NCI-H1092 treated with DMSO at 0.1 percent for 48 hours (cell line): ENCODE measurements around the gene TSC22D1.

ENCODE experiments used
- DNase-seq: peaks from one replicate; lab custom pipeline; 2025; lab: John Stamatoyannopoulos, UW

Gene TSC22D1

DNA sequence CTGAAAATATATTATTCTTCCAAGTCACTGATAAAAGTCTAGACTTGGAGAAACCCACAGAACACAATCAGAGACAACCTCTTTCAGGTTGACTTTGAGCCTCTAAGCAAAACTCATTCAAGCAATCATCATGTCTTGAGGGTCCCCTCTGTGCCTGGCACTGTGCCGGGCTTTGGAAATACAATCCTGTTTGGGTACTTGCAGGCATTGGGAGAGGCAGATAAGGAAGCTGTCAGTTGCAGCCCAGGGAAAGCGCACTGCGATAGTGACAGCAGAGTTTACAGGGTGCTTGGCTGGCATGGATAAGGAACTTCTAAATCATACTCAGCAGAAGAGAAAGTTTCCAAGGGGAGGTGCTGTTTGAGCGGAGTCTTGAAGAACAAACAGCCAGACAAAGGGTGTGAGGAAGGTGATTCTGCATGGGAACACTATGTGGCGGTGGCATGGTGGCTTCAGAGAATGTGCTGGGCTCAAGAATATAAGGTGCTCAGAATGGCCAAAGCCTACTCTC lies 193.4 kb downstream of the TSC22D1 start:
- DNase-seq = no peak
